Endothelial cell of umbilical vein (primary cell): ENCODE data around the gene TP53BP1. TPM values are rescaled to one million over a fixed set of nuclear protein-coding genes. Genes with fewer than 3 reads are reported as not detected.

Experiments used
- BruUV-seq: library from RNA; stranded (reverse); fragments of 400-500 nt; replicated peaks from 2 replicates; lab custom pipeline; 2021; lab: Mats Ljungman, UMichigan
- CTCF ChIA-PET: fragments of 300-600, 350-600 bp; sonication (Branson Sonifier 250); formaldehyde crosslinking; loops from one replicate; lab custom pipeline; 2021; ENCODE audit warnings: antibody characterized with exemption, inconsistent platforms; lab: Charles Lee
- POLR2A ChIA-PET: fragments of 300-600, 350-600 bp; sonication (Branson Sonifier 250); formaldehyde crosslinking; loops from one replicate; lab custom pipeline; 2021; ENCODE audit warnings: antibody characterized with exemption, inconsistent platforms; lab: Charles Lee
- DNase-seq: peaks from one replicate; pipeline ENCODE4 v3.0.0-alpha.2; 2011; ENCODE audit warnings: low read depth, low spot score
- FAIRE-seq: peaks from 2 replicates; lab custom pipeline; 2011; peaks lifted over from hg19 to GRCh38; lab: Jason Lieb, UNC
- H2AFZ ChIP-seq: 2 replicates; pipeline ENCODE4 v1.6.0; 2012; ENCODE audit warnings: low read depth, low read length, control low read depth, inconsistent platforms
- H3K27ac ChIP-seq: 2 replicates; pipeline ENCODE4 v1.5.1; 2011; ENCODE audit warnings: low read depth, mild to moderate bottlenecking, control low read depth, low read length, moderate library complexity; ENCODE audit not compliant: insufficient read depth
- H3K27me3 ChIP-seq, 2 experiments: 2 replicates each; pipeline versions ENCODE4 v1.6.0 to v1.6.1; 2011; ENCODE audit warnings: low read length in 2 of 2, mixed read lengths in 1 of 2; ENCODE audit not compliant: control insufficient read depth in 2 of 2, insufficient read depth in 2 of 2
- H3K36me3 ChIP-seq, 2 experiments: 2 replicates in 1 of 2; 3 replicates in 1 of 2; pipeline ENCODE4 v1.5.1; 2011; ENCODE audit warnings: low read length in 2 of 2, mild to moderate bottlenecking in 1 of 2, moderate library complexity in 1 of 2; ENCODE audit not compliant: control insufficient read depth in 2 of 2, insufficient read depth in 2 of 2; ENCODE audit errors: extremely low read depth in 1 of 2
- H3K4me1 ChIP-seq: 3 replicates; pipeline ENCODE4 v1.5.1; 2011; ENCODE audit warnings: mild to moderate bottlenecking, low read length; ENCODE audit not compliant: control insufficient read depth, insufficient read depth; ENCODE audit errors: extremely low read depth
- H3K4me2 ChIP-seq: 2 replicates; pipeline ENCODE4 v1.6.1; 2011; ENCODE audit warnings: low read length, control low read depth, mixed read lengths; ENCODE audit not compliant: insufficient read depth
- H3K4me3 ChIP-seq, 3 experiments: fragments of 200-600 bp in 1 of 3; sonication (generic), shearing (Covaris generic) in 1 of 3; replicated peaks in 1 of 3; 2 replicates each; pipeline ENCODE4 v1.5.1; 2011 to 2016; ENCODE audit warnings: control low read depth in 3 of 3, low read length in 3 of 3, mild to moderate bottlenecking in 2 of 3, inconsistent platforms in 1 of 3, low read depth in 1 of 3, moderate library complexity in 1 of 3; ENCODE audit not compliant: insufficient read depth in 1 of 3
- H3K79me2 ChIP-seq: 2 replicates; pipeline ENCODE4 v1.6.0; 2012; ENCODE audit warnings: low read length, inconsistent platforms; ENCODE audit not compliant: control insufficient read depth, insufficient read depth
- H3K9ac ChIP-seq: replicated peaks from 2 replicates; pipeline ENCODE3; 2011; ENCODE audit warnings: low read length, control low read depth; ENCODE audit not compliant: insufficient read depth; ENCODE audit errors: extremely low read depth
- H3K9me1 ChIP-seq: replicated peaks from 3 replicates; pipeline ENCODE4 v1.6.0; 2011; ENCODE audit warnings: mild to moderate bottlenecking, low read length; ENCODE audit not compliant: control insufficient read depth, insufficient read depth; ENCODE audit errors: extremely low read depth
- H3K9me3 ChIP-seq: replicated peaks from 2 replicates; pipeline ENCODE4 v1.5.1; 2012; ENCODE audit warnings: low read length, inconsistent platforms; ENCODE audit not compliant: control insufficient read depth, insufficient read depth
- H4K20me1 ChIP-seq: replicated peaks from 2 replicates; pipeline ENCODE3; 2011; ENCODE audit warnings: mild to moderate bottlenecking, low read length; ENCODE audit not compliant: control insufficient read depth, insufficient read depth; ENCODE audit errors: extremely low read depth
- EZH2 ChIP-seq: IDR thresholded peaks from 2 replicates; pipeline ENCODE4 v1.6.1; 2012; ENCODE audit warnings: borderline replicate concordance, low read depth, mild to moderate bottlenecking, moderate library complexity, low read length, inconsistent platforms; ENCODE audit not compliant: severe bottlenecking
- FOS ChIP-seq: IDR thresholded peaks from 2 replicates; pipeline ENCODE4 v1.6.1; 2011; ENCODE audit warnings: mild to moderate bottlenecking, low read length, moderate library complexity, borderline replicate concordance; ENCODE audit not compliant: insufficient read depth
- dilution Hi-C: fragments of 300-500 bp; cut with MboI; formaldehyde crosslinking; loops from one replicate; pipeline ENCODE4 v1.15.0; 2019; ENCODE audit warnings: low sequenced_read_pairs; ENCODE audit not compliant: extremely low pct_ligation_motif_present
- intact Hi-C: fragments of 100-400 bp; cut with micrococcal nuclease; formaldehyde crosslinking; loops from one replicate; pipeline ENCODE4 v1.10.0; 2022
- polyA plus RNA-seq, 4 experiments: library from polyadenylated mRNA; depleted of rRNA in 3 of 4; stranded (reverse) in 3 of 4; unstranded in 1 of 4; fragments of >200 nt; gene quantifications; 2 replicates each; pipeline versions ENCODE4 v1.2.1 to v1.2.3, GENCODE V29; 2011 to 2012; ENCODE audit warnings: missing spikeins in 1 of 4
- total RNA-seq: library from RNA; stranded (reverse); gene quantifications from 2 replicates; pipeline ENCODE4 v1.2.3, GENCODE V29; 2021
- TF ChIP-seq, protein P1 (sequence below), 2 donors: IDR thresholded peaks; 1 replicate in 1 of 2; 2 replicates in 1 of 2; pipeline ENCODE4 v1.5.1; 2011; ENCODE audit warnings: low read length in 2 of 2, mild to moderate bottlenecking in 2 of 2, moderate library complexity in 2 of 2, control low read depth in 1 of 2, inconsistent platforms in 1 of 2, low read depth in 1 of 2; ENCODE audit not compliant: insufficient read depth in 1 of 2; ENCODE audit errors: extremely low read depth in 1 of 2

TP53BP1 gene
- total and polyA plus RNA-seq, 2 donors (not counting 3 experiments of a cell fraction or from before 2014, with no cell fraction given) = 28.1 to 59.5 TPM

DNA sequence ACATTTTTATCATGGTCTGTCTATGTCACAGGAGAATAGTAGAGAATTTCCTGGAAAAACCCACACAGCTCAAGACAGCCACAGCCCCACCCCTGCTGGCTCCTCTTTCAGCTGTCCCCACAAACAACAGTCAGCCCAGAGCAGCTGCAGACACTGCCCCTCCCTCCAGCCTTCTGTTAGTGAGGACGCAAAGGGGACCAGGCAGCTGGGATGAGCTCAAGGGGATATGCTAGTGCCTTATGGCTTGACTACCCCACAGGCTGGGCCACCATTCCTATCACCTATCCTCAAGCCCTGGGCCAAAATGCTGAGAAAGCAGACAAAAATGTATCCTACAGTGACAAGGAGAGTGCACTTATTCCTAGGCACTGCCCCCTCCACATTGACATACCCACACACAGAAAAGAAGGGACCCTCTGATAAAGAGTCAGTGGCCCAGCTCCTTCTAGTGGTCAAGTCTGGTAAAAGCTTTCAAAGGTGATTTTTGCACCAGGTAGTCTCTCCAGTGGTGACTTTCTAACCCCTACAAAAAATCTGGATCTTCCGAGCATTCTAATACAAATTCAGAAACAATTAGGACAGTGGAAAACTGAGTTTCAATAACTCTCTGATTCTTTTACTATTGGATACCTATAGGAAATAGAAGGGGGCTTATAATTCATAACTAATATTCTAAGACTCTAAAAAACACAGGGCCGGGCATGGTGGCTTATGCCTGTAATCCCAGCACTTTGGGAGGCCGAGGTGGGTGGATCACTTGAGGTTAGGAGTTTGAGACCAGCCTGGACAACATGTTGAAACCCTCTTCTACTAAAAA lies 21.5 kb upstream of the TP53BP1 start:
- no peak overlapping the region for H3K4me3 ChIP-seq
- H3K36me3 ChIP-seq = no peaks in the 10 kb centered on the region
- H4K20me1 ChIP-seq = no peaks in the 10 kb centered on the region
- TF ChIP-seq, protein P1, sequence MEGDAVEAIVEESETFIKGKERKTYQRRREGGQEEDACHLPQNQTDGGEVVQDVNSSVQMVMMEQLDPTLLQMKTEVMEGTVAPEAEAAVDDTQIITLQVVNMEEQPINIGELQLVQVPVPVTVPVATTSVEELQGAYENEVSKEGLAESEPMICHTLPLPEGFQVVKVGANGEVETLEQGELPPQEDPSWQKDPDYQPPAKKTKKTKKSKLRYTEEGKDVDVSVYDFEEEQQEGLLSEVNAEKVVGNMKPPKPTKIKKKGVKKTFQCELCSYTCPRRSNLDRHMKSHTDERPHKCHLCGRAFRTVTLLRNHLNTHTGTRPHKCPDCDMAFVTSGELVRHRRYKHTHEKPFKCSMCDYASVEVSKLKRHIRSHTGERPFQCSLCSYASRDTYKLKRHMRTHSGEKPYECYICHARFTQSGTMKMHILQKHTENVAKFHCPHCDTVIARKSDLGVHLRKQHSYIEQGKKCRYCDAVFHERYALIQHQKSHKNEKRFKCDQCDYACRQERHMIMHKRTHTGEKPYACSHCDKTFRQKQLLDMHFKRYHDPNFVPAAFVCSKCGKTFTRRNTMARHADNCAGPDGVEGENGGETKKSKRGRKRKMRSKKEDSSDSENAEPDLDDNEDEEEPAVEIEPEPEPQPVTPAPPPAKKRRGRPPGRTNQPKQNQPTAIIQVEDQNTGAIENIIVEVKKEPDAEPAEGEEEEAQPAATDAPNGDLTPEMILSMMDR (IDR thresholded peaks at IDR 0.05; ENCODE audit: extremely low read depth in 1 of 2, insufficient read depth in 1 of 2, low read depth in 1 of 2, low read length in 2 of 2) = peak; percentile 49 to 55
- TF ChIP-seq FOS (no peak), EZH2 (no peak)
- peaks cover 0 to 6% of the 10 kb centered on the region in 2 experiments for H3K27me3 ChIP-seq
- no peaks in the 10 kb centered on the region for H3K9me1 ChIP-seq
- H3K4me1 ChIP-seq = peaks cover 35% of the 10 kb centered on the region
- H2AFZ ChIP-seq = peak overlapping the region; percentile 85
- no peak overlapping the region for H3K4me2 ChIP-seq
- H3K9ac ChIP-seq = no peak overlapping the region
- dilution Hi-C loops = no loop called here
- DNase-seq (peak; percentile 30), FAIRE-seq (peak; percentile 76)
- intact Hi-C loops = loop anchor here (1.0 to 10.0 kb wide), 2 partner anchors 73 to 230 kb away; partner anchors contain the start of gene PDIA3
- no peaks in the 10 kb centered on the region for H3K9me3 ChIP-seq
- peak overlapping the region; percentile 34 for H3K27ac ChIP-seq
- ChIA-PET POLR2A (no interaction called here), CTCF (interaction anchor here (0.6 to 6.6 kb wide), 24 partner anchors 9 to 1118 kb away, joined by 3 to 101 read pairs (median 6); partner anchors contain the start of gene TP53BP1)
- BruUV-seq = no TSS peak
- H3K79me2 ChIP-seq = no peaks in the 10 kb centered on the region
